PC-9 (cell line): ENCODE measurements around the gene MME. TPM values are rescaled to one million over a fixed set of nuclear protein-coding genes. Genes with fewer than 3 reads are reported as not detected.

Source experiments
- BruUV-seq: library from RNA; stranded (reverse); fragments of 400-500 nt; replicated peaks from 2 replicates; lab custom pipeline; 2021; lab: Mats Ljungman, UMichigan
- CTCF ChIA-PET: fragments of 300-600 bp; sonication (Branson Sonifier 250); formaldehyde crosslinking; loops from one replicate; lab custom pipeline; 2022; ENCODE audit warnings: antibody characterized with exemption; lab: Charles Lee
- POLR2A ChIA-PET: fragments of 300-600 bp; sonication (Branson Sonifier 250); formaldehyde crosslinking; loops from one replicate; lab custom pipeline; 2022; ENCODE audit warnings: antibody characterized with exemption; ENCODE audit not compliant: unreplicated experiment; lab: Charles Lee
- DNase-seq, 2 experiments: peaks; one replicate each; pipeline versions ENCODE4 v3.0.0 to v3.0.0-alpha.2; 2015 to 2022; ENCODE audit warnings: mixed read lengths in 1 of 2
- H2AFZ ChIP-seq: fragments of 200-600 bp; sonication (generic); 2 replicates; pipeline ENCODE4 v1.8.1; 2017; ENCODE audit warnings: antibody characterized with exemption
- H3F3A ChIP-seq: fragments of 200-600 bp; sonication (generic); 2 replicates; pipeline ENCODE4 v1.8.1; 2017; ENCODE audit warnings: antibody characterized with exemption, mild to moderate bottlenecking, low read depth; ENCODE audit not compliant: insufficient read depth
- H3K27ac ChIP-seq: fragments of 200-600 bp; sonication (generic); 2 replicates; pipeline ENCODE4 v1.6.1; 2016; ENCODE audit warnings: mixed run types
- H3K27me3 ChIP-seq: fragments of 200-600 bp; sonication (generic); 2 replicates; pipeline ENCODE4 v1.6.1; 2016; ENCODE audit warnings: low read depth, mixed run types; ENCODE audit not compliant: insufficient read depth
- H3K36me3 ChIP-seq: fragments of 200-600 bp; sonication (generic); 2 replicates; pipeline ENCODE4 v1.6.1; 2016; ENCODE audit warnings: low read depth, mixed run types
- H3K4me1 ChIP-seq: fragments of 200-600 bp; sonication (generic); replicated peaks from 2 replicates; pipeline ENCODE4 v1.6.1; 2016; ENCODE audit warnings: mixed run types; ENCODE audit not compliant: insufficient read depth
- H3K4me2 ChIP-seq: fragments of 200-600 bp; sonication (generic); 2 replicates; pipeline ENCODE4 v1.6.1; 2017; ENCODE audit warnings: mixed run types
- H3K4me3 ChIP-seq: fragments of 200-600 bp; sonication (generic); 2 replicates; pipeline ENCODE4 v1.6.1; 2016; ENCODE audit warnings: mixed run types
- H3K79me2 ChIP-seq: fragments of 200-600 bp; sonication (generic); 2 replicates; pipeline ENCODE4 v1.6.1; 2017; ENCODE audit warnings: low read depth, mixed run types
- H3K9me2 ChIP-seq: fragments of 200-600 bp; sonication (generic); 2 replicates; pipeline ENCODE4 v1.8.1; 2017; ENCODE audit warnings: mild to moderate bottlenecking; ENCODE audit not compliant: insufficient read depth
- H3K9me3 ChIP-seq: fragments of 200-600 bp; sonication (generic); 2 replicates; pipeline ENCODE4 v1.8.1; 2016; ENCODE audit warnings: low read depth; ENCODE audit not compliant: insufficient read depth
- H4K20me1 ChIP-seq: fragments of 200-600 bp; sonication (generic); 2 replicates; pipeline ENCODE4 v1.8.1; 2017; ENCODE audit not compliant: insufficient read depth
- CTCF ChIP-seq: fragments of 200-600 bp; sonication (generic); conservative IDR thresholded peaks from 2 replicates; pipeline ENCODE4 v1.6.1; 2017; ENCODE audit warnings: mixed run types, antibody characterized with exemption, mild to moderate bottlenecking, moderate library complexity
- EZH2 ChIP-seq: fragments of 200-600 bp; sonication (generic); IDR thresholded peaks from 2 replicates; pipeline ENCODE4 v1.8.0; 2017; ENCODE audit warnings: antibody characterized with exemption, low read depth
- intact Hi-C: fragments of 100-400 bp; cut with micrococcal nuclease; formaldehyde crosslinking; loops from one replicate; pipeline ENCODE4 v1.10.0; 2022; ENCODE audit not compliant: unreplicated experiment
- total RNA-seq: library from RNA; stranded (reverse); gene quantifications from 2 replicates; pipeline ENCODE4 v1.2.3, GENCODE V29; 2021

Gene MME
- total RNA-seq, 1 experiment from 2014 or later, result 2.1 TPM

- no peaks in the 10 kb centered on the region for H3K79me2 ChIP-seq
- no peaks in the 10 kb centered on the region for H3K9me2 ChIP-seq
- H3K4me2 ChIP-seq, result no peak overlapping the region
- H4K20me1 ChIP-seq, result no peaks in the 10 kb centered on the region
- TF ChIP-seq CTCF (no peak), EZH2 (no peak)
- no peaks in the 10 kb centered on the region for H3K36me3 ChIP-seq
- intact Hi-C loops, result no loop called here
- no peak for DNase-seq
- ChIA-PET POLR2A (no interaction called here), CTCF (no interaction called here)
- no TSS peak for BruUV-seq
- H3F3A ChIP-seq, result no peaks in the 10 kb centered on the region
- no peak overlapping the region for H3K4me3 ChIP-seq
- H3K27ac ChIP-seq, result no peak overlapping the region
- H3K27me3 ChIP-seq, result no peaks in the 10 kb centered on the region
- H2AFZ ChIP-seq, result no peak overlapping the region
- H3K9me3 ChIP-seq, result no peaks in the 10 kb centered on the region
- H3K4me1 ChIP-seq, result no peaks in the 10 kb centered on the region
Observed at GRCh38 chr3:155184011-155184410, 103.9 kb downstream of the MME start.

GRCh38 chr3:155185631-155186071, 105.5 kb downstream of the MME start:
- Histone ChIP-seq H3K79me2 (no peaks in the 10 kb centered on the region), H3F3A (no peaks in the 10 kb centered on the region), H3K9me2 (no peaks in the 10 kb centered on the region), H4K20me1 (no peaks in the 10 kb centered on the region), H3K4me3 (no peak overlapping the region), H3K4me1 (no peaks in the 10 kb centered on the region), H3K4me2 (no peak overlapping the region), H3K27me3 (no peaks in the 10 kb centered on the region), H3K27ac (no peak overlapping the region), H3K36me3 (no peaks in the 10 kb centered on the region), H2AFZ (no peak overlapping the region), H3K9me3 (no peaks in the 10 kb centered on the region)
- DNase-seq, result no peak
- intact Hi-C loops, result no loop called here
- POLR2A ChIA-PET, result interaction anchor here (0.6 kb wide), 1 partner anchor 1049 kb away, joined by 6 read pairs; no protein-coding TSS in a partner anchor
- no peak for TF ChIP-seq EZH2
- CTCF ChIA-PET, result no interaction called here
- BruUV-seq, result no TSS peak

- intact Hi-C loops, result no loop called here
- H3K4me1 ChIP-seq, result no peaks in the 10 kb centered on the region
- CTCF ChIA-PET, result no interaction called here
- H3F3A ChIP-seq, result no peaks in the 10 kb centered on the region
- DNase-seq, result no peak
- no peaks in the 10 kb centered on the region for H4K20me1 ChIP-seq
- H3K79me2 ChIP-seq, result no peaks in the 10 kb centered on the region
- H3K27ac ChIP-seq, result no peak overlapping the region
- no peak for TF ChIP-seq CTCF
- no peaks in the 10 kb centered on the region for H3K9me3 ChIP-seq
- no peaks in the 10 kb centered on the region for H3K27me3 ChIP-seq
- no peak overlapping the region for H2AFZ ChIP-seq
- BruUV-seq, result no TSS peak
- no peak overlapping the region for H3K4me2 ChIP-seq
- no peaks in the 10 kb centered on the region for H3K36me3 ChIP-seq
- POLR2A ChIA-PET, result no interaction called here
- no peaks in the 10 kb centered on the region for H3K9me2 ChIP-seq
- no peak overlapping the region for H3K4me3 ChIP-seq
Observed at GRCh38 chr3:155188031-155188430, 107.9 kb downstream of the MME start.

- intact Hi-C loops, result no loop called here
Observed at GRCh38 chr3:155189478-155189877, 109.4 kb downstream of the MME start.

More at GRCh38 chr3:155189478-155189877, 109.4 kb downstream of the MME start:
- H2AFZ ChIP-seq, result no peak overlapping the region
- no peaks in the 10 kb centered on the region for H3K36me3 ChIP-seq
- no peaks in the 10 kb centered on the region for H3K9me2 ChIP-seq
- H4K20me1 ChIP-seq, result no peaks in the 10 kb centered on the region
- TF ChIP-seq EZH2, result no peak
- TF ChIP-seq CTCF, result no peak
- no TSS peak for BruUV-seq
- H3K27ac ChIP-seq, result no peak overlapping the region
- DNase-seq, result no peak
- no peaks in the 10 kb centered on the region for H3K9me3 ChIP-seq
- no peaks in the 10 kb centered on the region for H3K4me1 ChIP-seq
- ChIA-PET CTCF (no interaction called here), POLR2A (no interaction called here)
- H3F3A ChIP-seq, result no peaks in the 10 kb centered on the region
- H3K79me2 ChIP-seq, result no peaks in the 10 kb centered on the region
- H3K4me2 ChIP-seq, result no peak overlapping the region
- H3K4me3 ChIP-seq, result no peak overlapping the region
- no peaks in the 10 kb centered on the region for H3K27me3 ChIP-seq
